Measurements from ENCODE around the gene RFNG. TPM values are rescaled to one million over a fixed set of nuclear protein-coding genes. Genes with fewer than 3 reads are reported as not detected.

Gene RFNG
- total and polyA plus RNA-seq, 9 donors: 20.9 to 61.3 (median 44.7) TPM

GRCh38 chr17:82082456-82082855 is 30.8 kb upstream of the RFNG start:
- H3K36me3 ChIP-seq: no peaks in the 10 kb centered on the region
- intact Hi-C loops (cut with DNase I): no loop called here
- H3K27ac ChIP-seq: no peak overlapping the region
- DNase-seq: no peak
- H3K27me3 ChIP-seq: no peaks in the 10 kb centered on the region
- TF ChIP-seq CTCF (IDR thresholded peaks at IDR 0.05) (no peak), POLR2A (IDR thresholded peaks at IDR 0.05) (no peak), EP300 (IDR thresholded peaks at IDR 0.05) (no peak)
- H3K9me3 ChIP-seq: no peaks in the 10 kb centered on the region
- WGBS, 3 donors: 85 to 90% (median 86%) methylated on average over 15 to 19 of the region's 19 CpGs
- H3K4me1 ChIP-seq (ENCODE audit: insufficient read depth): peaks cover 2% of the 10 kb centered on the region
- H3K4me3 ChIP-seq: no peak overlapping the region

- no peak for DNase-seq
- WGBS, 3 donors: 89 to 92% (median 89%) methylated on average over 22 of the region's 22 CpGs
- H3K27ac ChIP-seq: no peak overlapping the region
- peaks cover 2% of the 10 kb centered on the region for H3K4me1 ChIP-seq (ENCODE audit: insufficient read depth)
- H3K4me3 ChIP-seq: no peak overlapping the region
- no peaks in the 10 kb centered on the region for H3K27me3 ChIP-seq
- H3K36me3 ChIP-seq: no peaks in the 10 kb centered on the region
- no peak for TF ChIP-seq EP300 (IDR thresholded peaks at IDR 0.05)
- TF ChIP-seq CTCF (IDR thresholded peaks at IDR 0.05): no peak
- no peak for TF ChIP-seq POLR2A (IDR thresholded peaks at IDR 0.05)
- H3K9me3 ChIP-seq: no peaks in the 10 kb centered on the region
- intact Hi-C loops (cut with DNase I): no loop called here
These were observed 30.4 kb upstream of the RFNG start for GRCh38 chr17:82081966-82082365.

- 86 to 92% (median 88%) methylated on average over 14 to 19 of the region's 20 CpGs for WGBS, 3 donors
- DNase-seq: no peak
These were observed 29.9 kb upstream of the RFNG start for GRCh38 chr17:82081546-82081945.

GRCh38 chr17:82080789-82081464 is 29.3 kb upstream of the RFNG start:
- H3K27ac ChIP-seq: no peak overlapping the region
- no peak for DNase-seq
- no peaks in the 10 kb centered on the region for H3K9me3 ChIP-seq
- H3K4me3 ChIP-seq: no peak overlapping the region
- intact Hi-C loops (cut with DNase I): no loop called here
- H3K4me1 ChIP-seq (ENCODE audit: insufficient read depth): peaks cover 2% of the 10 kb centered on the region
- WGBS, 3 donors: 91 to 93% (median 93%) methylated on average over 43 to 44 of the region's 44 CpGs
- no peaks in the 10 kb centered on the region for H3K36me3 ChIP-seq
- TF ChIP-seq CTCF (IDR thresholded peaks at IDR 0.05): no peak
- no peak for TF ChIP-seq EP300 (IDR thresholded peaks at IDR 0.05)
- TF ChIP-seq POLR2A (IDR thresholded peaks at IDR 0.05): no peak
- no peaks in the 10 kb centered on the region for H3K27me3 ChIP-seq

More at GRCh38 chr17:82081546-82081945, 29.9 kb upstream of the RFNG start:
- no peak overlapping the region for H3K27ac ChIP-seq
- H3K9me3 ChIP-seq: no peaks in the 10 kb centered on the region
- TF ChIP-seq CTCF (IDR thresholded peaks at IDR 0.05) (no peak), POLR2A (IDR thresholded peaks at IDR 0.05) (no peak), EP300 (IDR thresholded peaks at IDR 0.05) (no peak)
- H3K4me1 ChIP-seq (ENCODE audit: insufficient read depth): peaks cover 2% of the 10 kb centered on the region
- intact Hi-C loops (cut with DNase I): no loop called here
- H3K4me3 ChIP-seq: no peak overlapping the region
- no peaks in the 10 kb centered on the region for H3K27me3 ChIP-seq
- no peaks in the 10 kb centered on the region for H3K36me3 ChIP-seq
